GM12892 (cell line): ENCODE results near the gene LBX1.

ENCODE experiments used
- POLR2A ChIP-seq: IDR thresholded peaks from 2 replicates; pipeline ENCODE4 v1.6.1; 2011; ENCODE audit warnings: low read depth, low read length, control low read depth
- POLR2AphosphoS5 ChIP-seq: IDR thresholded peaks from 2 replicates; pipeline ENCODE4 v1.6.1; 2011; ENCODE audit warnings: low read depth, low read length, control low read depth
- TAF1 ChIP-seq: IDR thresholded peaks from 2 replicates; pipeline ENCODE4 v1.6.1; 2011; ENCODE audit warnings: low read depth, mild to moderate bottlenecking, control low read depth, low read length, borderline replicate concordance

DNA sequence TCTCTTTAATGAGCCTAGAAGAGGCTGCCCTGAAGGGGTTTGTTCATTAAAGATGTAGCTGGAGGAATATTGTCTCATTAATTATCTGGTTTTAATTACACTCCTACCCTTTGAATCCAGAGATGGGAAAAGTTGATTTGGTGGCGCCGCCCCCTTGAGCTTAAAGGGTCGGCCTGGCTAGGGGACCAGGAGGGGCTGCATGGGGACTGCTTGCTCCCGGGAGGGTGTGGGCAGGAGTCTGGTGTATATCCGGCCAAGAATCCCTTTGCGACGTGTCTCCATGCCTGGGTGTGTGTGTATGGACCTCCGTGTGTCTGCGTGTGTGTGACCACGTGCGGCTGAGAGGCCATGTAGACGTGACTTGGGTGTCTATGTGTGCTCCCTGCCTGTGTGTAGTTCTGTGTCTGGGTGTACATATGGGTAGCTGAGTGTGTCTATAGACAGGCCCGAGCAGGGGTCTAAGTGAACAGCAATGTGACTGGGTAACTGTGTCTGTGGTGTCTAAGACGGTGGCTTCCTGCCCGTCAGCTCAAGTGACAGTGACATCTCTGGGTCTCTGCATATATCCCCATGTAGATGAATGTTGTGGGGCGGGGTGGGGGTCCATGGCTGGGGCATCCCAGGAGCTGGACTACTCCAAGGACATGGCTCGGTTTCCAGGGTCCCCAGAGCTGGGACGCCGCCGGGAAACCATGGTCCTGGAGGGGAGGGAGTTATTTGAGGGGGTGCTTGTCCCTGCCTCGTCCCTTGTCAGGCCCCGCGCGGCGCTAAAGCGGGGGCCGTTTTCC, 10.7 kb downstream of the LBX1 start:
- no peak for TF ChIP-seq POLR2A
- no peak for TF ChIP-seq TAF1
- no peak for TF ChIP-seq POLR2AphosphoS5
